Gastrocnemius medialis (tissue), 4 donors: ENCODE measurements around the gene GNAQ. TPM values are rescaled to one million over a fixed set of nuclear protein-coding genes. Genes with fewer than 3 reads are reported as not detected.

Experiments
- ATAC-seq, 2 donors: fragments of 150-250 bp; one replicate each; pipeline ENCODE4 v1.9.1; 2016
- DNase-seq, 2 donors: peaks; one replicate each; pipeline ENCODE4 v3.0.0-alpha.2; 2019
- H3K27ac ChIP-seq, 4 donors: fragments of 200-600 bp; sonication (generic); 1 replicate in 1 of 4; 2 replicates in 3 of 4; pipeline ENCODE4 v1.5.1; 2016 to 2018; ENCODE audit warnings: mild to moderate bottlenecking in 2 of 4, moderate library complexity in 1 of 4
- H3K27me3 ChIP-seq, 3 donors: fragments of 200-600 bp; sonication (generic) in 2 of 3; 1 replicate in 1 of 3; 2 replicates in 2 of 3; pipeline versions ENCODE4 v1.5.1 to v1.6.0; 2016 to 2019; ENCODE audit warnings: mild to moderate bottlenecking in 1 of 3, moderate library complexity in 1 of 3
- H3K36me3 ChIP-seq, 2 donors: fragments of 200-600 bp; sonication (generic) in 1 of 2; one replicate each; pipeline ENCODE4 v1.5.1; 2017 to 2018
- H3K4me1 ChIP-seq, 2 donors: fragments of 200-600 bp; sonication (generic) in 1 of 2; one replicate each; pipeline ENCODE4 v1.5.1; 2016 to 2017; ENCODE audit warnings: mild to moderate bottlenecking in 2 of 2
- H3K4me3 ChIP-seq, 4 donors: fragments of 200-600 bp; sonication (generic) in 3 of 4; 1 replicate in 1 of 4; 2 replicates in 3 of 4; pipeline ENCODE4 v1.5.1; 2016 to 2019; ENCODE audit warnings: mild to moderate bottlenecking in 2 of 4
- H3K9me3 ChIP-seq, 3 donors: fragments of 200-600 bp; sonication (generic) in 2 of 3; 1 replicate in 1 of 3; 2 replicates in 2 of 3; pipeline ENCODE4 v1.5.1; 2016 to 2019
- CTCF ChIP-seq, 5 experiments: fragments of 450-650 bp in 3 of 5; fragments of 200-600 bp in 2 of 5; sonication (generic) in 2 of 5; IDR thresholded peaks in 4 of 5; conservative IDR thresholded peaks in 1 of 5; 1 replicate in 4 of 5; 2 replicates in 1 of 5; pipeline ENCODE4 v1.5.1; 2016 to 2019; ENCODE audit warnings: antibody characterized with exemption in 5 of 5, mild to moderate bottlenecking in 3 of 5, moderate library complexity in 3 of 5
- POLR2A ChIP-seq, 2 donors: fragments of 450-650 bp; IDR thresholded peaks; one replicate each; pipeline ENCODE4 v1.6.1; 2017; ENCODE audit warnings: antibody characterized with exemption in 2 of 2, mild to moderate bottlenecking in 2 of 2, moderate library complexity in 2 of 2
- in situ Hi-C, 4 donors: fragments of 200-750 bp; cut with MboI; loops; one replicate each; pipeline versions ENCODE4 v1.15.0 to v1.8.0; 2017; ENCODE audit warnings: low sequenced_read_pairs in 4 of 4
- intact Hi-C: fragments of 100-400 bp; cut with DNase I; formaldehyde crosslinking; loops from one replicate; pipeline ENCODE4 v1.15.1; 2023; ENCODE audit warnings: low total_unique reads
- total RNA-seq, 4 donors: library from RNA; depleted of rRNA; stranded (reverse); fragments of >200 nt; gene quantifications; one replicate each; pipeline versions ENCODE4 v1.1.0 to v1.2.3, GENCODE V29; 2016

Gene GNAQ
- 10 to 100 TPM; 11.3 to 25.9 (median 18.7) TPM for total RNA-seq

- ATAC-seq (peak; percentile 34 to 38), DNase-seq (no peak)
- Histone ChIP-seq H3K27me3 (no peaks in the 10 kb centered on the region), H3K4me3 (peak within 1 kb of the TSS; percentile 66 to 73 (median 70)), H3K9me3 (no peaks in the 10 kb centered on the region), H3K27ac (peak within 1 kb of the TSS; percentile 80 to 89 (median 83)), H3K4me1 (peaks cover 24 to 35% of the 10 kb centered on the region in 2 donors), H3K36me3 (no peaks in the 10 kb centered on the region)
- in situ Hi-C loops: loop anchor here (10.0 to 25.0 kb wide), 8 partner anchors 57 to 594 kb away; no protein-coding TSS in a partner anchor
- intact Hi-C loops: loop anchor here (5.0 to 10.0 kb wide), 4 partner anchors 227 to 854 kb away; partner anchors contain the start of genes GNA14 and VPS13A
- TF ChIP-seq POLR2A (IDR thresholded peaks at IDR 0.05): no peak
- TF ChIP-seq CTCF (IDR thresholded peaks at IDR 0.05 in 4 of 5, conservative IDR thresholded peaks at IDR 0.05 in 1 of 5): no peak
Observed at GRCh38 chr9:78031444-78031892, at the start of gene GNAQ. Gene GNAQ (minus strand): TSS chr9:78031811. CDS start chr9:78031235, 576 bp downstream.

- Histone ChIP-seq H3K27ac (no peak overlapping the region), H3K4me3 (no peak overlapping the region), H3K27me3 (no peaks in the 10 kb centered on the region), H3K36me3 (no peaks in the 10 kb centered on the region), H3K4me1 (no peaks in the 10 kb centered on the region), H3K9me3 (no peaks in the 10 kb centered on the region)
- ATAC-seq: no peak
- TF ChIP-seq POLR2A (IDR thresholded peaks at IDR 0.05): no peak
- no peak for TF ChIP-seq CTCF (IDR thresholded peaks at IDR 0.05 in 4 of 5, conservative IDR thresholded peaks at IDR 0.05 in 1 of 5)
- intact Hi-C loops: no loop called here
- in situ Hi-C loops: no loop called here
- no peak for DNase-seq
Observed at GRCh38 chr9:78074385-78075291, 43.0 kb upstream of the GNAQ start.

GRCh38 chr9:78073722-78074121 lies 42.1 kb upstream of the GNAQ start:
- H3K9me3 ChIP-seq: no peaks in the 10 kb centered on the region
- TF ChIP-seq POLR2A (IDR thresholded peaks at IDR 0.05) (no peak), CTCF (IDR thresholded peaks at IDR 0.05 in 4 of 5, conservative IDR thresholded peaks at IDR 0.05 in 1 of 5) (no peak)
- no peaks in the 10 kb centered on the region for H3K4me1 ChIP-seq
- ATAC-seq (no peak), DNase-seq (no peak)
- intact Hi-C loops (no loop called here), in situ Hi-C loops (no loop called here)
- no peak overlapping the region for H3K27ac ChIP-seq
- no peaks in the 10 kb centered on the region for H3K36me3 ChIP-seq
- H3K27me3 ChIP-seq: no peaks in the 10 kb centered on the region
- no peak overlapping the region for H3K4me3 ChIP-seq

- H3K4me1 ChIP-seq: no peaks in the 10 kb centered on the region
- no peaks in the 10 kb centered on the region for H3K27me3 ChIP-seq
- H3K36me3 ChIP-seq: no peaks in the 10 kb centered on the region
- intact Hi-C loops: no loop called here
- DNase-seq (no peak), ATAC-seq (no peak)
- H3K9me3 ChIP-seq: no peaks in the 10 kb centered on the region
- no peak for TF ChIP-seq CTCF (IDR thresholded peaks at IDR 0.05 in 4 of 5, conservative IDR thresholded peaks at IDR 0.05 in 1 of 5)
- no peak overlapping the region for H3K27ac ChIP-seq
- no peak overlapping the region for H3K4me3 ChIP-seq
- in situ Hi-C loops: no loop called here
Observed at GRCh38 chr9:78072586-78073199, 41.1 kb upstream of the GNAQ start.
